Thyroid gland (tissue), 4 donors: ENCODE measurements around the gene FOXO6.

ENCODE experiments used
- POLR2A ChIP-seq, 2 donors: fragments of 450-650 bp; IDR thresholded peaks; one replicate each; pipeline ENCODE4 v1.6.1; 2017; ENCODE audit warnings: antibody characterized with exemption in 2 of 2, mild to moderate bottlenecking in 2 of 2, moderate library complexity in 1 of 2
- TF ChIP-seq, protein P1 (sequence below), 6 experiments: fragments of 200-600 bp in 3 of 6; fragments of 450-650 bp in 3 of 6; sonication (generic) in 3 of 6; IDR thresholded peaks; one replicate each; pipeline ENCODE4 v1.5.1; 2016 to 2019; ENCODE audit warnings: antibody characterized with exemption in 6 of 6, mild to moderate bottlenecking in 2 of 6, inconsistent platforms in 1 of 6, moderate library complexity in 1 of 6

DNA sequence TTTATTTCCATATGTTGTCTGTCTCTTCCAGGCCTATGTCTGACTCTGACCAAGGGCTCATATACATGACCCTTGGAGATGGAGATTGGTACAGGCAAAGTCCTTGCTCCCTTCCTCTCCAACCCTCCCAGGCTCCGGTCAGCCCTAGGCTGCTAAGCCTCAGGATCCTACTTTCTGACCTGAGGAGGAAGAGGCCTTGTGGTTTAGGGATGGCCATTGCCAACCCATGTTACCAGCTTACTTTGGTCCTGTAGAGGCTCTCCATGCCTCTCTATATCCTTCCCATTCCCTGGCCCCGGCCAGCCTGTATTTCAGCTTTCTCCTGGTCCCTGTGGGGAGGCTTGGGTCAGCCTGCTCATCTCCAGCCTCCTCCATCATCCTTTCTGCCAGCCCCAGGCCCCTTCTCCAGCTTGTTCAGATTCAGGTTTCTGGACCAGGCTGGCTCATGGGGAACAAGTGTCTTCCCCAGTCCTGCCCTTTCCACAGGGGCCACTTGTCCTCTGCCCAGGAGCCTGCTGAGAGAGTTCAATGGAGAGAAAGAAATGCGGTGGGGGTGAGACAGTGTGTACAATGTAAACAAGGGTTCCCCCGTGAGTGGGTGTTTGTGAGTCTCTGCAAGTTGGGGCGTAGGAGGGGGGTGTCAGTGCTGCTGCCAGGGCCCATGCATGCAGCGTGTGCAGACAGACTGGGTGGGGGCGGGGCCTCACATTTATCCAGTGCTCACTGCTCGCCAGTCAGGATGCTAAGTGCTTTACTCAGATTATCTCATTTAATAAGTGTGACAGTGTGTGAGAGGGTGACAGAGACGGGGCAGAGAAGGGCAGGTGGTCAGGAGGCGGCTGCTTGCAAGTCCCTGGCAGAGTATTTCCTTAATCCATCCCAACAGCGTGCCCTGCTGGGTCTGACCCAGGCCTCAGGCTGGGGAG is 31.3 kb upstream of the FOXO6 start:
- TF ChIP-seq, protein P1, sequence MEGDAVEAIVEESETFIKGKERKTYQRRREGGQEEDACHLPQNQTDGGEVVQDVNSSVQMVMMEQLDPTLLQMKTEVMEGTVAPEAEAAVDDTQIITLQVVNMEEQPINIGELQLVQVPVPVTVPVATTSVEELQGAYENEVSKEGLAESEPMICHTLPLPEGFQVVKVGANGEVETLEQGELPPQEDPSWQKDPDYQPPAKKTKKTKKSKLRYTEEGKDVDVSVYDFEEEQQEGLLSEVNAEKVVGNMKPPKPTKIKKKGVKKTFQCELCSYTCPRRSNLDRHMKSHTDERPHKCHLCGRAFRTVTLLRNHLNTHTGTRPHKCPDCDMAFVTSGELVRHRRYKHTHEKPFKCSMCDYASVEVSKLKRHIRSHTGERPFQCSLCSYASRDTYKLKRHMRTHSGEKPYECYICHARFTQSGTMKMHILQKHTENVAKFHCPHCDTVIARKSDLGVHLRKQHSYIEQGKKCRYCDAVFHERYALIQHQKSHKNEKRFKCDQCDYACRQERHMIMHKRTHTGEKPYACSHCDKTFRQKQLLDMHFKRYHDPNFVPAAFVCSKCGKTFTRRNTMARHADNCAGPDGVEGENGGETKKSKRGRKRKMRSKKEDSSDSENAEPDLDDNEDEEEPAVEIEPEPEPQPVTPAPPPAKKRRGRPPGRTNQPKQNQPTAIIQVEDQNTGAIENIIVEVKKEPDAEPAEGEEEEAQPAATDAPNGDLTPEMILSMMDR (IDR thresholded peaks at IDR 0.05), result no peak
- no peak for TF ChIP-seq POLR2A (IDR thresholded peaks at IDR 0.05)
